SKM-1 treated with dmso at 0.1 percent for 144 hours (cell line): ENCODE measurements around the gene CMC2.
A peak's percentile ranks its signal among the peaks of the same experiment; 100 is the strongest.

Experiments
- DNase-seq: peaks from one replicate; lab custom pipeline; 2025; ENCODE audit not compliant: unreplicated experiment; lab: John Stamatoyannopoulos, UW

CMC2 gene

GRCh38 chr16:81006813-81007695 lies at the start of gene CMC2, which contains the start of gene CENPN:
CMC2 (minus strand) TSS chr16:81006885; CDS start chr16:80997394, 9,491 bp downstream.
CENPN (plus strand) TSS chr16:81007214; CDS start chr16:81011940, 4,726 bp downstream.
- peak; percentile 96 for DNase-seq

GRCh38 chr16:81053761-81054160 lies 47.1 kb upstream of the CMC2 start:
- DNase-seq: no peak

GRCh38 chr16:81042821-81043220 lies 36.1 kb upstream of the CMC2 start:
- no peak for DNase-seq

GRCh38 chr16:81041696-81042095 lies 35.0 kb upstream of the CMC2 start:
- DNase-seq: no peak

- no peak for DNase-seq
Measured at GRCh38 chr16:81040842-81041241, 34.2 kb upstream of the CMC2 start.

- no peak for DNase-seq
Measured at GRCh38 chr16:81040131-81040530, 33.4 kb upstream of the CMC2 start.

- DNase-seq: no peak
Measured at GRCh38 chr16:81036751-81037350, 30.2 kb upstream of the CMC2 start.

GRCh38 chr16:81035975-81036750 lies 29.5 kb upstream of the CMC2 start:
- DNase-seq: no peak

GRCh38 chr16:81035398-81035974 lies 28.8 kb upstream of the CMC2 start, which contains the start of gene ATMIN:
ATMIN (plus strand) TSS chr16:81035842; CDS start chr16:81035871, 29 bp downstream.
- peak; percentile 62 for DNase-seq

- no peak for DNase-seq
Measured at GRCh38 chr16:81029930-81030604, 23.4 kb upstream of the CMC2 start.

- DNase-seq: no peak
Measured at GRCh38 chr16:81026429-81026828, 19.7 kb upstream of the CMC2 start.

GRCh38 chr16:81018496-81018895 lies 11.8 kb upstream of the CMC2 start:
- DNase-seq: no peak

- no peak for DNase-seq
Measured at GRCh38 chr16:81014672-81015071, 8.0 kb upstream of the CMC2 start.

GRCh38 chr16:81012974-81013373 lies 6.3 kb upstream of the CMC2 start:
- no peak for DNase-seq

- DNase-seq: no peak
Measured at GRCh38 chr16:81008505-81008789, 1.8 kb upstream of the CMC2 start.

- peak; percentile 54 for DNase-seq
Measured at GRCh38 chr16:81006211-81006812, 373 bp downstream of the CMC2 start.

GRCh38 chr16:81005610-81006161 lies 999 bp downstream of the CMC2 start:
- DNase-seq: no peak

- DNase-seq: peak; percentile 65
Measured at GRCh38 chr16:81004646-81005353, 1.9 kb downstream of the CMC2 start.
